Activated CD4-positive, alpha-beta T cell treated with anti-CD3 and anti-CD28 coated beads, Interleukin-2, amount 50 U/mL, for 48 hours (primary cell): ENCODE measurements around the gene EIF3K.
A peak's percentile ranks its signal among the peaks of the same experiment; 100 is the strongest.
"Not testable (repeated sequence)": the region's sequence is repeated elsewhere in the genome, so short reads cannot be mapped to it uniquely, and the experiment has no call there.

Source experiments
- DNase-seq, 2 experiments: peaks; one replicate each; pipeline ENCODE4 v3.0.0-alpha.2; 2020

EIF3K gene

GRCh38 chr19:38618590-38619360 lies at the start of gene EIF3K:
Gene EIF3K (plus strand): TSS chr19:38619188. CDS start chr19:38619269, 81 bp downstream.
- peak; percentile 99 for DNase-seq

- DNase-seq = no peak
These were observed 49.5 kb upstream of the EIF3K start for GRCh38 chr19:38569368-38569983.

GRCh38 chr19:38571682-38572081 lies 47.3 kb upstream of the EIF3K start:
- DNase-seq = no peak

- DNase-seq = no peak
These were observed 41.2 kb upstream of the EIF3K start for GRCh38 chr19:38577826-38578225.

- DNase-seq = not testable (repeated sequence)
These were observed 39.7 kb upstream of the EIF3K start for GRCh38 chr19:38579304-38579703.

- no peak for DNase-seq
These were observed 38.9 kb upstream of the EIF3K start for GRCh38 chr19:38580080-38580479.

- DNase-seq = no peak
These were observed 35.6 kb upstream of the EIF3K start for GRCh38 chr19:38583219-38583984.

- DNase-seq = no peak
These were observed 35.0 kb upstream of the EIF3K start for GRCh38 chr19:38583985-38584305.

GRCh38 chr19:38587562-38587961 lies 31.4 kb upstream of the EIF3K start:
- DNase-seq = no peak

GRCh38 chr19:38588041-38588440 lies 30.9 kb upstream of the EIF3K start:
- no peak for DNase-seq

- no peak for DNase-seq
These were observed 26.0 kb upstream of the EIF3K start for GRCh38 chr19:38592940-38593339.

- DNase-seq = peak; percentile 43 to 46
These were observed 22.7 kb upstream of the EIF3K start for GRCh38 chr19:38596057-38596981.

GRCh38 chr19:38597075-38597474 lies 21.9 kb upstream of the EIF3K start:
- DNase-seq = no peak

- DNase-seq = no peak
These were observed 19.3 kb upstream of the EIF3K start for GRCh38 chr19:38599722-38600121.

GRCh38 chr19:38602856-38603255 lies 16.1 kb upstream of the EIF3K start:
- not testable (repeated sequence) for DNase-seq

- DNase-seq = no peak
These were observed 12.9 kb upstream of the EIF3K start for GRCh38 chr19:38606131-38606530.

- DNase-seq = no peak
These were observed 4.7 kb upstream of the EIF3K start for GRCh38 chr19:38614289-38614688.

- DNase-seq = no peak
These were observed 3.9 kb upstream of the EIF3K start for GRCh38 chr19:38615007-38615581.

GRCh38 chr19:38616265-38616664 lies 2.7 kb upstream of the EIF3K start:
- DNase-seq = peak; percentile 17 to 29

- DNase-seq = peak; percentile 29 to 49
These were observed 1.7 kb upstream of the EIF3K start for GRCh38 chr19:38617283-38617763.

- DNase-seq = peak; percentile 81 to 83
These were observed 1.0 kb upstream of the EIF3K start, which contains the start of gene MAP4K1 for GRCh38 chr19:38617764-38618589. Gene MAP4K1 (minus strand): TSS chr19:38617953. CDS start chr19:38617895, 58 bp downstream.
